Activated B cell treated with CpG ODN at 0.5 μM for 24 hours (primary cell): ENCODE measurements around the gene HS3ST3B1. TPM values are rescaled to one million over a fixed set of nuclear protein-coding genes. Genes with fewer than 3 reads are reported as not detected.

Experiments
- ATAC-seq: fragments of 200-7000 bp; cut with Tn5 transposase; one replicate; pipeline ENCODE4 v1.10.0; 2021; ENCODE audit warnings: low read depth, mild to moderate bottlenecking, moderate library complexity
- CTCF ChIA-PET: fragments of 350-600 bp; sonication (Branson Sonifier 250); formaldehyde crosslinking; loops from one replicate; lab custom pipeline; 2021; ENCODE audit warnings: antibody characterized with exemption; lab: Charles Lee
- POLR2A ChIA-PET: fragments of 350-600 bp; sonication (Branson Sonifier 250); formaldehyde crosslinking; loops from one replicate; lab custom pipeline; 2021; ENCODE audit warnings: antibody characterized with exemption; lab: Charles Lee
- DNase-seq: peaks from one replicate; pipeline ENCODE4 v3.0.0; 2022
- H3K27ac Mint-ChIP-seq: one replicate; pipeline ENCODE4 v1.8.0; 2020; ENCODE audit warnings: mixed read lengths
- H3K27me3 Mint-ChIP-seq: one replicate; pipeline ENCODE4 v1.8.0; 2021; ENCODE audit warnings: mixed read lengths
- H3K36me3 Mint-ChIP-seq: one replicate; pipeline ENCODE4 v1.8.0; 2021; ENCODE audit warnings: low read depth, mixed read lengths
- H3K4me1 Mint-ChIP-seq: one replicate; pipeline ENCODE4 v1.8.0; 2021; ENCODE audit warnings: mixed read lengths
- H3K4me3 Mint-ChIP-seq: one replicate; pipeline ENCODE4 v1.8.0; 2020; ENCODE audit warnings: mild to moderate bottlenecking, mixed read lengths
- H3K9me3 Mint-ChIP-seq: one replicate; pipeline ENCODE4 v1.8.0; 2020; ENCODE audit warnings: mixed read lengths
- CTCF ChIP-seq: fragments of 200-600 bp; IDR thresholded peaks from one replicate; pipeline ENCODE4 v1.8.0; 2022; ENCODE audit warnings: antibody characterized with exemption, mild to moderate bottlenecking
- intact Hi-C: fragments of 100-400 bp; cut with micrococcal nuclease; formaldehyde crosslinking; loops from one replicate; pipeline ENCODE4 v1.15.1; 2024
- total RNA-seq: library from RNA; stranded (reverse); gene quantifications from 2 replicates; pipeline ENCODE4 v1.2.3, GENCODE V29; 2022

HS3ST3B1 gene
- total RNA-seq, 1 donor from 2014 or later: 3.3 TPM

DNA sequence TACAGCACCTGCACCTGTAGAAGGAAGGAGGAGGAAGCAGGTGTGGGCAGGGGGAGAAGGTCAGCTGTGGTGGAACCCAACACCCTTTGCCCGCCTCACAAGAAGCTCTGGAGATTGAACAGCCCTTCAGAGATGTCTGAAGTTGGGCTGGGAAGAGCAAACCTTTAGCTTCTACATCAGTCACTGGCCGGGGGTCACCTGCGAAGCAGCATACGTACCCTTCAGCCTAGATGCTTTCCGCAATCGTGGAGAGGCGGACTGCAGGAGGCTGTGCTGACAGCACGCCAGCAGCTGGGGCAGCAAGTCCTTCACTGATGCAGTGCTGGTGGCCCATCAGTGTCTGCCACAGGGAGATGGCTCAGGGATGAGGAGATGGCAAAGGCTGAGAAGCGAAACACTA lies 5.2 kb upstream of the HS3ST3B1 start:
- H3K4me3 Mint-ChIP-seq: no peak overlapping the region
- CTCF ChIA-PET: interaction anchor here (1.6 kb wide), 1 partner anchor 630 kb away, joined by 5 read pairs; no protein-coding TSS in a partner anchor
- POLR2A ChIA-PET: no interaction called here
- H3K27ac Mint-ChIP-seq: no peak overlapping the region
- DNase-seq (no peak), ATAC-seq (no peak)
- H3K9me3 Mint-ChIP-seq: peaks cover 3% of the 10 kb centered on the region
- no peak for TF ChIP-seq CTCF
- peaks cover 28% of the 10 kb centered on the region for H3K4me1 Mint-ChIP-seq
- intact Hi-C loops: loop anchor here (2.0 kb wide), 1 partner anchor 631 kb away; no protein-coding TSS in a partner anchor
- peaks cover 2% of the 10 kb centered on the region for H3K36me3 Mint-ChIP-seq
- H3K27me3 Mint-ChIP-seq: peaks cover 74% of the 10 kb centered on the region

DNA sequence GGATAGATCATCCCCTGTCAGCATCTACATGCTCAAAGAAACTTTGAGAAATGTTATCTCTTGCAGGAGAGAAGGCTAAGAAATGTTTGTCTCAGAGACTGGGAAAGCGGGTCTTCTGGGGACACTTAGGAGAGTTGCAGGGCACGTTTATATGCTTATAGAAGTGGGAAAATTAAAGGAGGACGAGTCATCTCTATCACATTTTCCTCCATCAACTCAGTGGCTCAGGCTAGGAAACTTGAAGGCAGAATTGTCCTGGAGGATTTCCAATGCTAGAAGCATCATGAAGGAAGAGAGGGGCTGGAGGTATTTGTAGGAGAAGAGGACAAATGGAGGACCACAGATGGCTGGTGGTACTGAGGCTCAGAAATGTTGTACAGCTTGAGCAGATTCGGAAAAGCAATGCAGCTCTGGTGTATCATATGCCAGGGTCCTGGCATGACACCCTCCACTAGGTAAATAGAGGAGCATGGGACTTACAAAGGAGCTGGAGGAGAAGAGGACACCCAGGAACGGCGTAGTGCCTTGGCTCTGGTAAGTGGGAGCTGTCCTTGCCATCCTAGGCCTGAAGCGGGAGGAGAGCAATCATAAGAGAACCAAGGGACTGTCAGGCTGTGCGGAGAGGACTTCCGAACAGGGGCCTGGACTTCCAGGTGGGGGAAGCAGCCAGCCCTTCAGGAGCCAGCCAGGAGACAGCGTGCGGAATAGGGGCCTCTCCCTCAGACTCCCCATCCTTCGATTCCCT lies 4.5 kb upstream of the HS3ST3B1 start:
- intact Hi-C loops: no loop called here
- Mint-ChIP-seq H3K4me3 (peak overlapping the region; percentile 3), H3K9me3 (peaks cover 4% of the 10 kb centered on the region), H3K27ac (no peak overlapping the region), H3K36me3 (peaks cover 2% of the 10 kb centered on the region), H3K4me1 (peaks cover 32% of the 10 kb centered on the region), H3K27me3 (peaks cover 69% of the 10 kb centered on the region)
- DNase-seq (no peak), ATAC-seq (no peak)
- ChIA-PET CTCF (interaction anchor here (1.6 kb wide), 1 partner anchor 630 kb away, joined by 5 read pairs; no protein-coding TSS in a partner anchor), POLR2A (no interaction called here)
- TF ChIP-seq CTCF: no peak

DNA sequence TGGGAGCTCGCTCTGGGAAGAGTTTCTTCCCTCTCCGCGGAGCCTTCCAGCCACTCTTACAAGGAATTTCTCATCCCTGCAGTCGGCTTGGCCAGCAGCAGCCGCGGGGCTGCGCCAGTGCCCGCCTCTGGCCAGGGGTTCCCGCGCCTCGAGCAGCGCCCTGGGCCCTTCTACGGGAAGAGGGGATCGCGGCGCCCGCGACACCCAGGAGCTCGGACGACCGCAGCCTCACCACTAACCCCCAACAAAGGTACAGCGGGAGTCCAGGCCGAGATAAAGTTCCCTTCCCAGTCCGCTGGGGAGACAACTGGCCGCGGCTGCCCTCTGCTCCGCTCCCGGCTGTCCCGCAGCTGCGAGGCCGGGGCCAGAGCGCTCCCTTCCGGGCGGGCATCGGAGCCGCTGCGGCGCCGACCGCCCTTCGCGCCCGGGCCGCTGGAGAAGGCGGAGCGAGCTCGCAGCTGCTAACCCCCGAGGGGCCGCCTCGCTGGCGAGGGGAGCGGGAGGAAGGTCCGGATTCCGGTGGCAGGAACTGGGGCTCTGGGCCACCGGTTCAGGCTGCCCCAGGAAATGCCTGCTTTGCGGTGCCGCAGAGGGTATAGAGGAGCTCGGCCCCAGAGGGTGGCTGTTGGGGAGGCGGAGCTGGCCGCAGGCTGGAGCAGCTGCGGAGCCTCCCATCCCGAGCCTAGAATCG lies 3.6 kb upstream of the HS3ST3B1 start:
- Mint-ChIP-seq H3K9me3 (peaks cover 4% of the 10 kb centered on the region), H3K36me3 (peaks cover 2% of the 10 kb centered on the region), H3K4me3 (no peak overlapping the region), H3K27me3 (peaks cover 66% of the 10 kb centered on the region), H3K27ac (peak overlapping the region; percentile 35), H3K4me1 (peaks cover 37% of the 10 kb centered on the region)
- DNase-seq (peak; percentile 34), ATAC-seq (no peak)
- CTCF ChIA-PET: no interaction called here
- intact Hi-C loops: no loop called here
- TF ChIP-seq CTCF: no peak
- POLR2A ChIA-PET: no interaction called here

DNA sequence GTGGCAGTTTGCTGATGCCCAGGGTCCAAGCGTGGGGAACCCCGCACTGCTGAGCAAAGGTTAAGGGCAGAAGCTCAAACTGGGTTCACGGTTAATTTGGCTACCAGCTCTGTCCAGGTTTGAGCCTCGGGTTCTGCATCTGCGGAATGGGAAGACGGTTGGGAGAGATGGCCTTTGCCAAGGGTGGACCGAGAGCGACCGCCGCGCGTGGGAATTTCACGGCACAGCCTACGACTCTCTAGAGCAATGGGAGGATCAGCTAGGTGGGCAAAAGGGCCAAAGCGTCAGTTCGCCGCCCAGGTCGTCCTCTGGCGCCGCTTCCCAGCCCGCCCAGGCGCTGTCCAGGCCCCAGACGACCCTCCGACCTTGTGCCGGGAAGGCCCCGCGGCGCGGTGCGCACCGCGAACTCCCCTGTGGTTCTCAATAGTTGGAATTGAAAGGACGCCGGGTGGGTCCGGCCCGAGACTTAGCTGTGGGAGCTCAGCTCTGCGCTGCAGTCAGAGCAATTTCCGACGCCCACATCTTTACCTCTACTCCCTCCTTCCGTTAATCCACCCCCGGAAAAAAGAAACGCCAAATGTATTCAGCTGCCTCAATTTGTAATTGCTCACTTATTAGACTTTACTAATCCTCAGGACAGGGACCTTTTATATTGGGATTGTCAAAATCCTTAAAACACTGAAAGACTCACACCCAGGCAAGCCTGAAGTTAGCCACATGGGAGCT lies 2.5 kb upstream of the HS3ST3B1 start:
- no peak for TF ChIP-seq CTCF
- ChIA-PET CTCF (no interaction called here), POLR2A (interaction anchor here (0.6 kb wide), 2 partner anchors 129 to 168 kb away, joined by 3 to 6 read pairs; no protein-coding TSS in a partner anchor)
- Mint-ChIP-seq H3K27me3 (peaks cover 60% of the 10 kb centered on the region), H3K4me1 (peaks cover 46% of the 10 kb centered on the region), H3K4me3 (peak overlapping the region; percentile 87), H3K27ac (no peak overlapping the region), H3K36me3 (peaks cover 2% of the 10 kb centered on the region), H3K9me3 (peaks cover 4% of the 10 kb centered on the region)
- no peak for DNase-seq
- intact Hi-C loops: no loop called here
- ATAC-seq: no peak
